ENCODE data around the gene PDXK. TPM values are rescaled to one million over a fixed set of nuclear protein-coding genes. Genes with fewer than 3 reads are reported as not detected.

The PDXK gene
- polyA plus RNA-seq, 1 of the 3 experiments (the other 2 are of a cell fraction): 85.7 TPM

DNA sequence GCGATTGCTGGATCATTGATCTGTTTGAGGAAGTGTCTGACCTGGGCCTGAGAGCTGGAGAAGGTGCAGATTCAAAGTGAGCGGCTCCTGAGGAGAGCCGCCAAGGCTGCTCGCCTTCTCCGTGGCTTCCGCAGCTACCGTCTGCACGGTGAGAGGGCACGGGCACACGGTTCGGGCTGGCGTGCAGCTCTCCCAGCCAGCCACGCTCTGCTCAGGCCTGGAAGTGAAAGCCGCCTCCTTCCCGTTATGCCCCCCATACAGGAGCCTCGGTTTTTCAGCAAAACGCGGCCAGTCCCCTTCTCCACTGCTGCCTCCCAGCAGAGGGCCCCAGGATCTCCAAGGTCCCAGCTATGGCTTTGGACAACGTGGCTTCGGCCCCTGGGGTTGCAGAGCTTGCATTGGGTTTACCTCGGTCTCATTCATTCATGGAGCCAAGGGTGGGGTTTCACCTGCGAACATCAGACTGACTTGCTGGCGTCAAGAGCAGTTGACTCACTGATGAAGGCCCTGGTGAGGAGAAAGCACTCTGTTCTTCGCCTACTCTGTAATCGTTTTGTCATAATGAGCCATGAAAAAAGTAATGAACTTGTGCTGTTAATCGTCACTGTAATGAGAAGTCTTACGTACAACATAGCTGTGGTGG lies 24.4 kb upstream of the PDXK start:
- TF ChIP-seq RFX5 (IDR thresholded peaks at IDR 0.05; ENCODE audit: low read length) (no peak), TAF1 (IDR thresholded peaks at IDR 0.05; ENCODE audit: borderline replicate concordance, low read depth, low read length) (no peak), NFIC (IDR thresholded peaks at IDR 0.05; ENCODE audit: borderline replicate concordance) (no peak), GABPA (IDR thresholded peaks at IDR 0.05; ENCODE audit: low read depth) (no peak), TEAD4 (IDR thresholded peaks at IDR 0.05; ENCODE audit: borderline replicate concordance, insufficient read depth) (no peak), EP300 (IDR thresholded peaks at IDR 0.05; ENCODE audit: borderline replicate concordance in 1 of 2, low read depth in 1 of 2, low read length in 1 of 2) (no peak), MXI1 (IDR thresholded peaks at IDR 0.05; ENCODE audit: low read depth, low read length) (no peak)
- TF ChIP-seq, protein P1, sequence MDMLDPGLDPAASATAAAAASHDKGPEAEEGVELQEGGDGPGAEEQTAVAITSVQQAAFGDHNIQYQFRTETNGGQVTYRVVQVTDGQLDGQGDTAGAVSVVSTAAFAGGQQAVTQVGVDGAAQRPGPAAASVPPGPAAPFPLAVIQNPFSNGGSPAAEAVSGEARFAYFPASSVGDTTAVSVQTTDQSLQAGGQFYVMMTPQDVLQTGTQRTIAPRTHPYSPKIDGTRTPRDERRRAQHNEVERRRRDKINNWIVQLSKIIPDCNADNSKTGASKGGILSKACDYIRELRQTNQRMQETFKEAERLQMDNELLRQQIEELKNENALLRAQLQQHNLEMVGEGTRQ (IDR thresholded peaks at IDR 0.05; ENCODE audit: borderline replicate concordance, low read depth, low read length): no peak
- TF ChIP-seq, protein P2, sequence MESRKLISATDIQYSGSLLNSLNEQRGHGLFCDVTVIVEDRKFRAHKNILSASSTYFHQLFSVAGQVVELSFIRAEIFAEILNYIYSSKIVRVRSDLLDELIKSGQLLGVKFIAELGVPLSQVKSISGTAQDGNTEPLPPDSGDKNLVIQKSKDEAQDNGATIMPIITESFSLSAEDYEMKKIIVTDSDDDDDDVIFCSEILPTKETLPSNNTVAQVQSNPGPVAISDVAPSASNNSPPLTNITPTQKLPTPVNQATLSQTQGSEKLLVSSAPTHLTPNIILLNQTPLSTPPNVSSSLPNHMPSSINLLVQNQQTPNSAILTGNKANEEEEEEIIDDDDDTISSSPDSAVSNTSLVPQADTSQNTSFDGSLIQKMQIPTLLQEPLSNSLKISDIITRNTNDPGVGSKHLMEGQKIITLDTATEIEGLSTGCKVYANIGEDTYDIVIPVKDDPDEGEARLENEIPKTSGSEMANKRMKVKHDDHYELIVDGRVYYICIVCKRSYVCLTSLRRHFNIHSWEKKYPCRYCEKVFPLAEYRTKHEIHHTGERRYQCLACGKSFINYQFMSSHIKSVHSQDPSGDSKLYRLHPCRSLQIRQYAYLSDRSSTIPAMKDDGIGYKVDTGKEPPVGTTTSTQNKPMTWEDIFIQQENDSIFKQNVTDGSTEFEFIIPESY (IDR thresholded peaks at IDR 0.05; ENCODE audit: borderline replicate concordance, low read depth): no peak
- TF ChIP-seq, protein P3, sequence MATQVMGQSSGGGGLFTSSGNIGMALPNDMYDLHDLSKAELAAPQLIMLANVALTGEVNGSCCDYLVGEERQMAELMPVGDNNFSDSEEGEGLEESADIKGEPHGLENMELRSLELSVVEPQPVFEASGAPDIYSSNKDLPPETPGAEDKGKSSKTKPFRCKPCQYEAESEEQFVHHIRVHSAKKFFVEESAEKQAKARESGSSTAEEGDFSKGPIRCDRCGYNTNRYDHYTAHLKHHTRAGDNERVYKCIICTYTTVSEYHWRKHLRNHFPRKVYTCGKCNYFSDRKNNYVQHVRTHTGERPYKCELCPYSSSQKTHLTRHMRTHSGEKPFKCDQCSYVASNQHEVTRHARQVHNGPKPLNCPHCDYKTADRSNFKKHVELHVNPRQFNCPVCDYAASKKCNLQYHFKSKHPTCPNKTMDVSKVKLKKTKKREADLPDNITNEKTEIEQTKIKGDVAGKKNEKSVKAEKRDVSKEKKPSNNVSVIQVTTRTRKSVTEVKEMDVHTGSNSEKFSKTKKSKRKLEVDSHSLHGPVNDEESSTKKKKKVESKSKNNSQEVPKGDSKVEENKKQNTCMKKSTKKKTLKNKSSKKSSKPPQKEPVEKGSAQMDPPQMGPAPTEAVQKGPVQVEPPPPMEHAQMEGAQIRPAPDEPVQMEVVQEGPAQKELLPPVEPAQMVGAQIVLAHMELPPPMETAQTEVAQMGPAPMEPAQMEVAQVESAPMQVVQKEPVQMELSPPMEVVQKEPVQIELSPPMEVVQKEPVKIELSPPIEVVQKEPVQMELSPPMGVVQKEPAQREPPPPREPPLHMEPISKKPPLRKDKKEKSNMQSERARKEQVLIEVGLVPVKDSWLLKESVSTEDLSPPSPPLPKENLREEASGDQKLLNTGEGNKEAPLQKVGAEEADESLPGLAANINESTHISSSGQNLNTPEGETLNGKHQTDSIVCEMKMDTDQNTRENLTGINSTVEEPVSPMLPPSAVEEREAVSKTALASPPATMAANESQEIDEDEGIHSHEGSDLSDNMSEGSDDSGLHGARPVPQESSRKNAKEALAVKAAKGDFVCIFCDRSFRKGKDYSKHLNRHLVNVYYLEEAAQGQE (IDR thresholded peaks at IDR 0.05; ENCODE audit: low read depth, low read length): no peak
- TF ChIP-seq, protein P4, sequence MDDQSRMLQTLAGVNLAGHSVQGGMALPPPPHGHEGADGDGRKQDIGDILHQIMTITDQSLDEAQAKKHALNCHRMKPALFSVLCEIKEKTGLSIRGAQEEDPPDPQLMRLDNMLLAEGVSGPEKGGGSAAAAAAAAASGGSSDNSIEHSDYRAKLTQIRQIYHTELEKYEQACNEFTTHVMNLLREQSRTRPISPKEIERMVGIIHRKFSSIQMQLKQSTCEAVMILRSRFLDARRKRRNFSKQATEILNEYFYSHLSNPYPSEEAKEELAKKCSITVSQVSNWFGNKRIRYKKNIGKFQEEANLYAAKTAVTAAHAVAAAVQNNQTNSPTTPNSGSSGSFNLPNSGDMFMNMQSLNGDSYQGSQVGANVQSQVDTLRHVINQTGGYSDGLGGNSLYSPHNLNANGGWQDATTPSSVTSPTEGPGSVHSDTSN (IDR thresholded peaks at IDR 0.05): no peak
- POLR2A ChIA-PET: no interaction called here
- WGBS (ENCODE audit: low lambda C conversion rate): 93% methylated on average over 20 of the region's 27 CpGs

More for the DNA sequence above, 24.4 kb upstream of the PDXK start:
- CTCF ChIA-PET: interaction anchor here (1.2 kb wide), 1 partner anchor 27 kb away, joined by 3 read pairs; no protein-coding TSS in a partner anchor
- Histone ChIP-seq H3K27ac (ENCODE audit: low read depth in 2 of 2, low read length in 1 of 2) (no peak overlapping the region), H3K36me3 (replicated peaks in 1 of 2; ENCODE audit: control insufficient read depth in 1 of 2, insufficient read depth in 2 of 2, low read length in 1 of 2) (peaks cover 15 to 46% of the 10 kb centered on the region in 2 experiments), H3K27me3 (ENCODE audit: insufficient read depth) (no peaks in the 10 kb centered on the region), H3K4me2 (no peak overlapping the region), H3K9ac (no peak overlapping the region), H2AFZ (ENCODE audit: low read depth) (no peak overlapping the region), H3K4me3 (ENCODE audit: low read depth in 2 of 2, low read length in 1 of 2) (no peak overlapping the region), H3K4me1 (ENCODE audit: control insufficient read depth in 1 of 2, insufficient read depth in 2 of 2, low read depth in 1 of 2, low read length in 1 of 2) (no peaks in the 10 kb centered on the region), H3K9me3 (no peaks in the 10 kb centered on the region), H4K20me1 (ENCODE audit: insufficient read depth) (no peaks in the 10 kb centered on the region), H3F3A (replicated peaks; ENCODE audit: insufficient read depth) (no peaks in the 10 kb centered on the region), H3K79me2 (ENCODE audit: insufficient read depth) (no peaks in the 10 kb centered on the region), H3K9me2 (no peaks in the 10 kb centered on the region)
- no peak for DNase-seq

Data from SK-N-SH (cell line).